B cell (primary cell): ENCODE results near the gene MYORG.

Experiments used
- EZH2 ChIP-seq: IDR thresholded peaks from 2 replicates; pipeline ENCODE4 v1.6.1; 2012; ENCODE audit warnings: borderline replicate concordance, low read depth, mild to moderate bottlenecking, moderate library complexity, low read length; ENCODE audit not compliant: insufficient read depth, poor library complexity, severe bottlenecking
- TF ChIP-seq, protein P1 (sequence below): fragments of 200-600 bp; IDR thresholded peaks from one replicate; pipeline ENCODE4 v1.8.0; 2022; ENCODE audit warnings: antibody characterized with exemption, mild to moderate bottlenecking

GRCh38 chr9:34373749-34374148 lies 2.9 kb downstream of the MYORG start:
- TF ChIP-seq, protein P1, sequence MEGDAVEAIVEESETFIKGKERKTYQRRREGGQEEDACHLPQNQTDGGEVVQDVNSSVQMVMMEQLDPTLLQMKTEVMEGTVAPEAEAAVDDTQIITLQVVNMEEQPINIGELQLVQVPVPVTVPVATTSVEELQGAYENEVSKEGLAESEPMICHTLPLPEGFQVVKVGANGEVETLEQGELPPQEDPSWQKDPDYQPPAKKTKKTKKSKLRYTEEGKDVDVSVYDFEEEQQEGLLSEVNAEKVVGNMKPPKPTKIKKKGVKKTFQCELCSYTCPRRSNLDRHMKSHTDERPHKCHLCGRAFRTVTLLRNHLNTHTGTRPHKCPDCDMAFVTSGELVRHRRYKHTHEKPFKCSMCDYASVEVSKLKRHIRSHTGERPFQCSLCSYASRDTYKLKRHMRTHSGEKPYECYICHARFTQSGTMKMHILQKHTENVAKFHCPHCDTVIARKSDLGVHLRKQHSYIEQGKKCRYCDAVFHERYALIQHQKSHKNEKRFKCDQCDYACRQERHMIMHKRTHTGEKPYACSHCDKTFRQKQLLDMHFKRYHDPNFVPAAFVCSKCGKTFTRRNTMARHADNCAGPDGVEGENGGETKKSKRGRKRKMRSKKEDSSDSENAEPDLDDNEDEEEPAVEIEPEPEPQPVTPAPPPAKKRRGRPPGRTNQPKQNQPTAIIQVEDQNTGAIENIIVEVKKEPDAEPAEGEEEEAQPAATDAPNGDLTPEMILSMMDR: no peak
- no peak for TF ChIP-seq EZH2
